Measurements from ENCODE around the gene BBS2. TPM values are rescaled to one million over a fixed set of nuclear protein-coding genes. Genes with fewer than 3 reads are reported as not detected.

Gene BBS2
- total and polyA plus RNA-seq, 9 of the 15 experiments (the other 6 are each of a cell fraction or from before 2014, with no cell fraction given), result 4.2 to 22.7 (median 10.2) TPM

- TF ChIP-seq ZSCAN32 (CRISPR knock-in tag; IDR thresholded peaks at IDR 0.05), result peak; percentile 76
- TF ChIP-seq FOXJ2 (tag; IDR thresholded peaks at IDR 0.05), result peak; percentile 76
- TF ChIP-seq ATF4 (CRISPR knock-in tag; IDR thresholded peaks at IDR 0.05), result peak; percentile 92
- no peak for TF ChIP-seq TBP (optimal IDR thresholded peaks at IDR 0.05; ENCODE audit: low read depth, low read length)
- TF ChIP-seq EP300 (IDR thresholded peaks at IDR 0.05; ENCODE audit: low read length), result peak; percentile 77; the same call in 1 of the 2 replicates
- TF ChIP-seq RERE (CRISPR knock-in tag; IDR thresholded peaks at IDR 0.05; ENCODE audit: borderline replicate concordance), result no peak
- TF ChIP-seq SUPT5H (IDR thresholded peaks at IDR 0.05), result no peak
- peak; percentile 80 for TF ChIP-seq JUND (IDR thresholded peaks at IDR 0.05; ENCODE audit: borderline replicate concordance, low read depth, low read length)
- TF ChIP-seq JUND (tag; IDR thresholded peaks at IDR 0.05; ENCODE audit: borderline replicate concordance, low read depth, low read length), result peak; percentile 31; the same call in 1 of the 3 replicates
- TF ChIP-seq MEF2D (tag; conservative IDR thresholded peaks at IDR 0.05; ENCODE audit: low read depth), result 0 out of 2 replicates have a peak, but pooled peaks have one; percentile 33
- TF ChIP-seq LEF1 (IDR thresholded peaks at IDR 0.05), result peak; percentile 14; the same call in 1 of the 2 replicates
- peak in 1 of 2 experiments; percentile 49; a peak in 1 of 4 replicates for TF ChIP-seq RCOR1 (IDR thresholded peaks at IDR 0.05; ENCODE audit: borderline replicate concordance in 1 of 2, low read depth in 2 of 2, low read length in 2 of 2)
- TF ChIP-seq ATF3 (IDR thresholded peaks at IDR 0.05), result peak; percentile 87
- TF ChIP-seq ATF3 (CRISPR knock-in tag; conservative IDR thresholded peaks at IDR 0.05), result no peak
- TF ChIP-seq ARID1B (IDR thresholded peaks at IDR 0.05), result peak; percentile 60; the same call in 1 of the 2 replicates
- TF ChIP-seq MEIS2 (IDR thresholded peaks at IDR 0.05; ENCODE audit: partially characterized antibody), result peak; percentile 83
Observed at GRCh38 chr16:56478281-56479049, 41.4 kb downstream of the BBS2 start (continued).

Data from K562 (cell line).